HG03175 (cell line): Measurements from ENCODE around the gene SLX4IP.

ENCODE experiments used
- ATAC-seq: cut with Tn5 transposase; IDR thresholded peaks from one replicate; pipeline ENCODE4 v1.9.1; 2021; ENCODE audit warnings: mild to moderate bottlenecking, moderate library complexity; ENCODE audit not compliant: unreplicated experiment

Gene SLX4IP

GRCh38 chr20:10625641-10626040 lies 190.5 kb downstream of the SLX4IP start:
- ATAC-seq, result no peak

- ATAC-seq, result no peak
Measured at GRCh38 chr20:10626896-10627295, 191.8 kb downstream of the SLX4IP start.

- ATAC-seq, result no peak
Measured at GRCh38 chr20:10629946-10630650, 195.0 kb downstream of the SLX4IP start.

- no peak for ATAC-seq
Measured at GRCh38 chr20:10631126-10631525, 196.0 kb downstream of the SLX4IP start.

- ATAC-seq, result no peak
Measured at GRCh38 chr20:10632721-10633509, 197.8 kb downstream of the SLX4IP start.

- no peak for ATAC-seq
Measured at GRCh38 chr20:10633718-10634117, 198.6 kb downstream of the SLX4IP start.

- no peak for ATAC-seq
Measured at GRCh38 chr20:10634211-10634610, 199.1 kb downstream of the SLX4IP start.

GRCh38 chr20:10634683-10635411 lies 199.7 kb downstream of the SLX4IP start:
- no peak for ATAC-seq

GRCh38 chr20:10635476-10636208 lies 200.5 kb downstream of the SLX4IP start:
- ATAC-seq, result no peak

- no peak for ATAC-seq
Measured at GRCh38 chr20:10636326-10636818, 201.3 kb downstream of the SLX4IP start.

- ATAC-seq, result no peak
Measured at GRCh38 chr20:10637031-10637559, 202.0 kb downstream of the SLX4IP start.

GRCh38 chr20:10637563-10637962 lies 202.5 kb downstream of the SLX4IP start:
- no peak for ATAC-seq

GRCh38 chr20:10639077-10639736 lies 204.1 kb downstream of the SLX4IP start:
- no peak for ATAC-seq

- ATAC-seq, result no peak
Measured at GRCh38 chr20:10639737-10640556, 204.8 kb downstream of the SLX4IP start.

- ATAC-seq, result no peak
Measured at GRCh38 chr20:10640897-10641296, 205.8 kb downstream of the SLX4IP start.

GRCh38 chr20:10641467-10641866 lies 206.4 kb downstream of the SLX4IP start:
- no peak for ATAC-seq

- no peak for ATAC-seq
Measured at GRCh38 chr20:10641893-10642292, 206.8 kb downstream of the SLX4IP start.

- ATAC-seq, result no peak
Measured at GRCh38 chr20:10642856-10643559, 207.9 kb downstream of the SLX4IP start.

GRCh38 chr20:10643560-10643873 lies 208.4 kb downstream of the SLX4IP start:
- no peak for ATAC-seq
